GM18517 (cell line): Measurements from ENCODE around the gene ADNP2.

ENCODE experiments used
- ATAC-seq: cut with Tn5 transposase; IDR thresholded peaks from one replicate; pipeline ENCODE4 v1.9.1; 2021; ENCODE audit warnings: mild to moderate bottlenecking, moderate library complexity; ENCODE audit not compliant: unreplicated experiment

The ADNP2 gene

GRCh38 chr18:80108739-80109675, at the start of gene ADNP2:
Gene ADNP2, plus strand, starts transcription at chr18:80109262. Its CDS starts 8,281 bp downstream, at chr18:80117543.
- ATAC-seq: peak; percentile 62

GRCh38 chr18:80059945-80060344, 49.1 kb upstream of the ADNP2 start:
- no peak for ATAC-seq

GRCh38 chr18:80065705-80066104, 43.4 kb upstream of the ADNP2 start:
- no peak for ATAC-seq

GRCh38 chr18:80067321-80067720, 41.7 kb upstream of the ADNP2 start:
- ATAC-seq: no peak

GRCh38 chr18:80067897-80068296, 41.2 kb upstream of the ADNP2 start:
- ATAC-seq: no peak

GRCh38 chr18:80068571-80069272, 40.3 kb upstream of the ADNP2 start:
- ATAC-seq: no peak

- ATAC-seq: no peak
Observed at GRCh38 chr18:80070825-80071224, 38.2 kb upstream of the ADNP2 start.

GRCh38 chr18:80074183-80074582, 34.9 kb upstream of the ADNP2 start:
- ATAC-seq: no peak

- ATAC-seq: no peak
Observed at GRCh38 chr18:80074697-80075096, 34.4 kb upstream of the ADNP2 start.

- ATAC-seq: no peak
Observed at GRCh38 chr18:80075940-80076339, 33.1 kb upstream of the ADNP2 start.

- no peak for ATAC-seq
Observed at GRCh38 chr18:80076379-80076778, 32.7 kb upstream of the ADNP2 start.

- ATAC-seq: no peak
Observed at GRCh38 chr18:80077873-80078272, 31.2 kb upstream of the ADNP2 start.

- ATAC-seq: no peak
Observed at GRCh38 chr18:80086281-80086680, 22.8 kb upstream of the ADNP2 start.

GRCh38 chr18:80088036-80088435, 21.0 kb upstream of the ADNP2 start:
- no peak for ATAC-seq

GRCh38 chr18:80088823-80089222, 20.2 kb upstream of the ADNP2 start:
- no peak for ATAC-seq

- no peak for ATAC-seq
Observed at GRCh38 chr18:80095414-80095813, 13.6 kb upstream of the ADNP2 start.

GRCh38 chr18:80096032-80096565, 13.0 kb upstream of the ADNP2 start:
- ATAC-seq: no peak

- no peak for ATAC-seq
Observed at GRCh38 chr18:80097201-80097600, 11.9 kb upstream of the ADNP2 start.

- ATAC-seq: no peak
Observed at GRCh38 chr18:80103231-80103630, 5.8 kb upstream of the ADNP2 start.

- no peak for ATAC-seq
Observed at GRCh38 chr18:80104364-80104779, 4.7 kb upstream of the ADNP2 start.

- peak; percentile 64 for ATAC-seq
Observed at GRCh38 chr18:80105369-80106167, 3.5 kb upstream of the ADNP2 start.
